SK-N-DZ (cell line): ENCODE results near the gene THOC7. TPM values are rescaled to one million over a fixed set of nuclear protein-coding genes. Genes with fewer than 3 reads are reported as not detected.

Source experiments
- DNase-seq: peaks from one replicate; pipeline ENCODE4 v3.0.0-alpha.2; 2015; ENCODE audit warnings: low spot score
- polyA plus RNA-seq, 2 experiments: library from polyadenylated mRNA; depleted of rRNA; stranded (reverse); fragments of >200 nt; gene quantifications; 2 replicates each; pipeline ENCODE4 v1.2.3, GENCODE V29; 2014

Gene THOC7
- 69.1 and 80.2 TPM in 2 replicates for polyA plus RNA-seq (2014; cell fraction: cytosol; rRNA removed)
- polyA plus RNA-seq (2014; cell fraction: nucleus; rRNA removed): 31.5 and 47.6 TPM in 2 replicates

DNA sequence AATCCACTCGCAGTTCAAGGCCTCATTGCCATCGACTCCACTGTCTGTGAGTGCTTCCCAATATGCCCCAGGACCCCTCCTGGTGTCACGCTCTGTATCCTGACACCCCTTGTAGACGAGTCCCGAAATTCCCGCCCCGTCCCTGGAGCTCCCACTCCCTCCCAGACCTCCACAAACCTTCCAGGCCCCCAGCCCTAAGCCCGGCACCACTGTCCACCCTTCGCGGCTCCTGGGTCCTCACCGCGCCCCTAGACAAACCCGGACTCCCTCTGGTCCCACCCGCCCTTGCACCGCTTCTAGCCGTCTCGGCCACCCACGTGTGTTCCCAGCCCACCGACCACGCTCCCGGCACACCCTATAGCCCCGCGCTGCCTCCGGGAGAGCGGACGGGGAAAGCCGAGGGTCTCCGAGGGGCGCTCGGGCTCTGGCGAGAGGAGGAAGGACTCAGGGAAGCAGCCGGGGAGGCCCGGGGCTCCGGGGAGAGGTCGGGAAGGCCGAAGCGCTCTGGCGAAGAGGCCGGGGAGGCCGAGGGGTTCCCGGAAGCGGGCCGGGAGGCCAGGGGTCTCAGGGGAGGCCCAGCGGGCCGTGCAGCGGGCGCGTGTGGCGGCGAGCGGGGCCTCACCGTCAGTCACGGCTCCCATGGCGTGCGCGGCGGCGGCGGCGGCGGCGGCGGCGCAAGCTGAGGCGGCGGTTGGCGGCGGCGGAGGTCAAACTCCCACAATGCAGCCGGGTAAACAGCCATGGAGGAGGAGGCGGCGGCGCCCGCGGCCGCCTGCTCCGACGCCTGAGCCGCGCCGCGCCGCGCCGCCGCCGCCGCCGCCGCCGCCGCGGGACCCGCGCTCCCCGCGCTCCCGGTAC, at the start of gene THOC7, which contains the start of gene ATXN7:
Gene THOC7 (minus strand): TSS at position 656 of the 858 bp plus-strand sequence. CDS start 15 bp downstream, at position 641.
Gene ATXN7 (plus strand): TSS at position 718 of the 858 bp plus-strand sequence. CDS start 48,732 bp downstream, outside the sequence.
- DNase-seq: peak; percentile 45

DNA sequence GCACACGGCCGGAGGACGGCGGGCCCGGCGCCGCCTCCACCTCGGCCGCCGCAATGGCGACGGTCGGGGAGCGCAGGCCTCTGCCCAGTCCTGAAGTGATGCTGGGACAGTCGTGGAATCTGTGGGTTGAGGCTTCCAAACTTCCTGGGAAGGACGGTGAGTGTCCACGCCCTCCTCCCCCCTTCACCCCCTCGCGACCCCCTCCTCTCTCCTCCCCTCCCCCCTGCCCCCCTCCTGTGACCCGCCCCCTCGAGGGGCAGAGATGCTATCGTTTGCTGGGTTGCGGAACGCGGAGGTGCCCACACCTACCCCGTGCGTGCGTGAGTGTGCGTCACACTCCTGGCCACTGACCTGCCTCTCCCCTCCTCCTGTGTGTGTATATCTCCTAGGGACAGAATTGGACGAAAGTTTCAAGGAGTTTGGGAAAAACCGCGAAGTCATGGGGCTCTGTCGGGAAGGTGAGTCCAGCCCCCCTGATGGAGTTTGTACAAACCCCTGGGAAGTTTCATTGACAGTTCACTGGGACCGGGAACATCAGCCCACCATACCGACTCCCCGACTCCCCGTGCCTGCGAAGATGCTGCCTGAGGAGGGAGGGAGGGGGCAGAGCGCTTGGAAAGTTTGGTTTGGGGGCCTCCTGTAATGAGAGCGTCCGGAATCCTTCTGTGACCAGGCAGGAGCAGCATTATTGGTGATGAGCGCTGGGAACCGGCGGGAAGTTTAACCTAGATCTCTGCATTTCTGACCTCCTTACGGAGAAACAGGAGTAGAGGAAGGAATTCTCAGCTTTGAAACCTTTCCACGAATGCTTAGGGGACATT, 49.4 kb upstream of the THOC7 start:
- peak; percentile 5 for DNase-seq

DNA sequence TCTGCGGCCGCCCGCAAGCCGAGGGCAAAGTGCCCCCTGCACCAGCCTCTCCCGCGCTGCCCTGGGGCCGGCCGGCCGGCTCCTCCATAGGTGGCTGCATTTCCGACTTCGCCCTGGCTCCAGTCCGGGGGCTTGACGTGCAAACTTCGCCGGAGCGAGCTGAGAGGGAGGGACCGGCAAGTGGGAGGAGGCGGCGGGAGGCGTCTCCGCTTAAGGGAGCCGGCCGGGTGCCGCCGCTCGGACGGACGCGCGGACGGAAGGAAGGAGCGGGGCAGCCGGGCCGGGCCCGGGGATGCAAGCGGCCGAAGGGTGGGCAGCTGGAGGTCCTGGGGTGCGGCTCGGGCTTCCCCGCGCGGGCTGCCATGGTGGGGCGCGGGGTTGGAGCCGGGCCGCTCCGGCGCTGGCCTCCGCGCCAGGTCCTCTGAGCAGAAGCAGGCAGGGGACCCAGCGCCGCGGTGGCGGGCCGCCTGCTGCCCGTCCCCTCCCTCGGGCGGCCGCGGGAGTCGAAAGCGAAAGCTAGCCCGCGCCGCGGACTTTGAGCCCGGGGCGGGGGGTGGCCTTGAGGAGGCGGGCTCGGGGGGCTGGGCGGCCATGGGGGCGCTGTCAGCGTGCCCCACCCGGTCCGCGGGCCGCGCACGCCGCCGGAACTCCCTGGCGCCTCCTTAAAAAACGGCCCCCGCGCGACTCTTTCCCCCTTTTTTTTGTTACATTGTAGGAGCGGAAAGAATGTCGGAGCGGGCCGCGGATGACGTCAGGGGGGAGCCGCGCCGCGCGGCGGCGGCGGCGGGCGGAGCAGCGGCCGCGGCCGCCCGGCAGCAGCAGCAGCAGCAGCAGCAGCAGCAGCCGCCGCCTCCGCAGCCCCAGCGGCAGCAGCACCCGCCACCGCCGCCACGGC, 48.5 kb upstream of the THOC7 start, which contains the start of gene SCAANT1:
Gene SCAANT1 (minus strand): TSS at position 511 of the 895 bp plus-strand sequence.
- DNase-seq: peak; percentile 76

DNA sequence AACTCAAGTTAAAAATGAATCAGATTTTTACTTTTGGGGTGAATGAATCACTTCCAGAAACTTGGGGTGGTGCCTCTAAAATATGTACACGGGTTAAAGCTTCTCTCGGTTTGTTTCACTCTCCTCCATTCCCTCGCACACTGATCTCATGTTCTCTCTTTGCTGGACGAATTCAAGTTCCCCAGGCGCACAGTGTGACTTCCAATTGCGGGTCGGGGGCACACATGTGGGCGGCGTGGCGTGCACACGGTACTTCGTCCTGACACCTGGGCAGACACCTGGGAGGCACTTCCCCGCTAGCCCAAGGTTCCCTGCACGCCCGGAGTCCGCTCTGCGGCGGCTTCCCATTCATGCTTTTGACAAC, 47.9 kb upstream of the THOC7 start:
- no peak for DNase-seq

GRCh38 chr3:63910891-63911290, 47.3 kb upstream of the THOC7 start:
- no peak for DNase-seq

- no peak for DNase-seq
These were observed 46.4 kb upstream of the THOC7 start for GRCh38 chr3:63910001-63910400.

- DNase-seq: no peak
These were observed 45.8 kb upstream of the THOC7 start for GRCh38 chr3:63909431-63909830.

DNA sequence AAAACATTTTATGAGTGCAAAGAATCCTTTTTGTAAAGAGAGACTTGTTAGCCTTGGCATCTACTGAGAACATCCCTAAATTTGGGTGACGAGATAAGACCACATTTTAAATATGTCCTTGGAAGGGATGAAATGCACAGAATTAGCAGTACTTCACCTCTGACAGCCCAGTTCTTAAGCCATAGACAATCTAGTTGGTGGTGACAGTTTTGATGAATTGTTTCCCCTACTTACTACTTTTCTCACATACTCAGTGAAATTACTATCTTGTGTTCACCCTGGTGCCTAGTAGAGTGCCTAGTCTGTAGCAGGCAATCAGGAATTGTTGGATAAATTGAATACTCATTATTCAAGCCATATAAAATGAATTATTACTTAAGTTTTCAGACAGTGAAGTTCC, 45.2 kb upstream of the THOC7 start:
- DNase-seq: no peak

GRCh38 chr3:63908081-63908736, 44.6 kb upstream of the THOC7 start:
- no peak for DNase-seq

GRCh38 chr3:63905731-63906620, 42.4 kb upstream of the THOC7 start:
- DNase-seq: no peak

GRCh38 chr3:63900459-63900858, 36.9 kb upstream of the THOC7 start:
- DNase-seq: no peak

- DNase-seq: no peak
These were observed 36.4 kb upstream of the THOC7 start for GRCh38 chr3:63900010-63900409.

DNA sequence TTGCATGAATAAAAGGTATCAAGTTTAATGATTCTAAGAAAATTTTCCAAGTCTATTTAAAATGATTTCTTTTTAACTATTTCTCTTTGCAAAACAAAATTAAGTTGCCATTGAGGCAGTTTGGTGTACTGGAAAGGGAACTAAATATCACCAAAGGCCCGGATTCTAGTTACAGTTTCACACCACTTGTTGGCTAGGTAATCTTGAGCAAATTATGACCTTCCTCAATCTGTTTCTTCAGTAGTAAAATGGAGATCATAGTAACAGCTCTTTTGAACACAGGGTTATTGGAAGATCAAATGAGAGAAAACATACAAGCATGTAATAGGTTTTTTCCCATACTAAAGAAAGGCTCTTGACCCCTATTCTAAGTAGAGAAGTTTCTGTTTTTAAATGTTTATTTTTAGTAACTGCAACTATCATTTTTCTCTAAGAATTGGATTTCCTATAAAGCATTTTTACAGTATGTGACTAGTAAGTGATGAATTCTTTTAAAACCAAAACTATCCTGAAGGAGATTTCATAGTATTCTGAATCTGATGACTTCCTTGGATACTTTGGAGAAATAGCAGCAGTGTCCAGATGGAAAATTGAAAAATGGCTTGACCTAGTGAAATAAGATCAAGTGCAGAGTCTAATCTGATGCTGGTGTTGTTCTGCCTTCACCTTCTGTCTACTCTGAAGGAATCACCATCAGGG, 32.9 kb upstream of the THOC7 start:
- no peak for DNase-seq

GRCh38 chr3:63895422-63896189, 32.0 kb upstream of the THOC7 start:
- DNase-seq: no peak

- DNase-seq: no peak
These were observed 29.3 kb upstream of the THOC7 start for GRCh38 chr3:63892773-63893352.

DNA sequence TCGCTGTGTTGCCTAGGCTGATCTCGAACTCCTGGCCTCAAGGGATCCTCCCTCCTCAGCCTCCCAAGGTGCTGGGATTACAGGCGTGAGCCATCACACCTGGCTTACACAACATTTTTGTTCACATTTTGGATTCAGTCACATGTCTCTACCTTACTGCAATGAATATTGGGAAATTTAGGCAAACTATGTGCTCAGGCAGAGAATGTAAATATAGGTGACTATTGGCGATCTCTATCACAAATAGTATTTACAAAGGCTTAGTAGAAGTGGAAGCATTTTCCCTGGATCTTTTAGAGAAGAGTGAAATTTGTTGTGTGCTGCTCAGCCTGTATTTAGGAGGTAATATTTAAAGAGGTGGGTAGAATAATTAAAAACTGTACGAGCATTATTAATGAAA, 27.9 kb upstream of the THOC7 start:
- no peak for DNase-seq

- no peak for DNase-seq
These were observed 23.3 kb upstream of the THOC7 start for GRCh38 chr3:63886858-63887257.

GRCh38 chr3:63880653-63881052, 17.0 kb upstream of the THOC7 start:
- no peak for DNase-seq
